NCI-H187 treated with DMSO at 0.1 percent for 48 hours (cell line): ENCODE results near the gene PFKP.
"Not testable (repeated sequence)": the region's sequence is repeated elsewhere in the genome, so short reads cannot be mapped to it uniquely, and the experiment has no call there.

Experiments
- DNase-seq: peaks from one replicate; lab custom pipeline; 2025; lab: John Stamatoyannopoulos, UW

The PFKP gene

GRCh38 chr10:3159152-3159551 lies 91.8 kb downstream of the PFKP start:
- no peak for DNase-seq

- DNase-seq = no peak
These were observed 95.2 kb downstream of the PFKP start for GRCh38 chr10:3162533-3162932.

DNA sequence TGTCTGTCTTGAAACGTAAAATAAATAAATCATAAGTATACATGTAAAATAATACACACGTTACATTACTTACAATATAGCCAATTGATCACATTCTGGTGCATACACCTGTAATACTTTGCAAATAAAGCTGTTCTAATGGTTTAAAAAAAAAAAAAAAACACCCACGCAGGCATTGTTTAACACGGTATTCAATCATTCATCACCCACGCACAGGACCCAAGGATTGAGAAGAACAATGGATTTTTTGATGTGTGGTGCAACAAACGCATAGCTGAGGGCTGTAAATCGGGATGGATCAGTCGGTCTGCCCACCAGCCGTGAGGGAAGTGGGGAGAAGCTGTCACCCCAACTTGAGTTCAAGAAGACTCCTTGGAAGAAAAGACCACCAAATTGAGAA lies 96.5 kb downstream of the PFKP start:
- DNase-seq = no peak

DNA sequence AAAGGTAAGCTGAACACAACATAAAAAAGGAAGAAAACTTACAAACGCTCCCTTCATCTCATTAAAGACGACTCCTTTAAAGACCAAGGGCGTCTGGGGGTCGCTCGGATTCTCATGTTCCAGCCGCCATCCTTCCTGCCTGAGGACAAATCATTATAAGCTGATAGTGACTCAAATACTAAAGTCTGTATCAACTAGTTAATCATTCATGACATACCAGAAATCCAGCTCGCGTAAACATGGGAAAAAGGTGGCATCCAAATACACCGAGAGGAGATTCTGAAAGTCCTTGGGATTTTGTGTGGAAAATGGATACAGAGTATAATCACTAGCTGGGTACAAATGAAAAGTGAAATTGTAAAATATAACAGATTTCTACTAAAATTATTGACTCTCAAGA lies 97.8 kb downstream of the PFKP start:
- DNase-seq = no peak

DNA sequence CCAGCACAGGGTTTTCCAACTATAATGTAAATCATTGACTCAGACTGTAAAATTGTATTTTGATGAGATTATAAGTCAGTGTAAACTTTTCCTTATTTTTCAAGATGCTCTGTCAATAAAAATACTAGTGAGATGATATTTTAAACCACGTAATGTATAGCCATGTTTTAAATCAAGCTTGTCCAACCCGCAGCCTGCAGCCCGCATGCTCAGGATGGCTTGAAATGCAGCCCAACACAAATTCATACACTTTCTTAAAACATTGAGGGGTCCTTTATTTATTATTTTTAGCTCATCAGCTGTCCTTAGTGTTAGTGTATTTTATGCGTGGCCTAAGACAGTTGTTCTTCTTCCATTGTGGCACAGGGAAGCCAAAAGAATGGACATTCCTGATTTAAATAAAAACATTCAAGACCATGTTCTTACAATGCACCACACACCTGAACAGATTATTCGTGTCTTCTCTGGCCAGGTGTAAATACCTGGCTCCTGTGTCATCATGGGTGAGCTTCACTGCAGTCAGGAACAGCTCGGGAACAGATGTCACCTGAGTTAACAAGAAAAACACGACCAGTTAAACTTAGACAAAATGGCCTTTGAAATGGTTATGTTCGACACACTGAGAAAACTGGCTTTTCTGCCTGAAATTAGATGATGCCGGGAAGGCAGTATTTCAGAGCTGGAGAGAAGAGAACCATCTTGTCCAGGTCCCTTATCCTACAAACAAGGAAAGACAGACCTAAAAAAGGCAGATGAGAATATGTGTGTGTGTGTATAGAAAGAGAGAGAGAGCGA lies 99.3 kb downstream of the PFKP start:
- DNase-seq = no peak

DNA sequence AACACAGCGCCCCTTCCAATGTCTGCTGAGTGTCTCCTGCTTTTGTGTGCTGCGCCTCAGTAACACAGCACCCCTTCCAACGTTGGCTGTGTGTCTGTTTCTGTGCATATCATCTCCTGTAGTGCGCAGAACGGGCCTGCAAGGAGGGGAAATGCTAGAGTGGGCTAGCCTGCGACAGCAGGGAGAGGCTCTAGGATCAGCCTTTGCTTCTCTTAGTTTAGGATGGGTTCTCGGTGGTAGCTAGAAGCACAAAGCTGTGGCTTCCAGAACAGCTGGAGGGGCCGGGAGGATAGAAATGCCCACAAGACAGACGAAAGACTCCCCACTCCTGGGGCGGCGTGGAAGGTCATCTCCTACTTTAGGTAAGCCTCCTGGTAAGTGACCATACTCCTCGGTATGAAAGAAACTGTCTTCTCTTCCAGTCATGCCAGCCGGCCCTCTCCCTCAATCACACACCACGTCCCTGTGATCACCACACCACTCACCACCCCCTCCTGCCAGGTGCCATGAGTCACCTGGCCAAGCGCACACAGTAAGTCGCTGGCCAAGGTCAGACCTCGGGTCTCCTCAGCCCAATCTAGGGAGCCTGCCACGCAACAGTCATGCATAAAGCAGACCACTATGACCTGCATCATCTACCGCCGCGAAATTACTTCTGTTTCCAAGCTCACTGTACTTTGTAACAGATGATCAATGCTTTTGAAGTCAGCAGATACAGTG lies 100.4 kb downstream of the PFKP start:
- DNase-seq = no peak

GRCh38 chr10:3169271-3169670 lies 101.9 kb downstream of the PFKP start:
- DNase-seq = no peak

GRCh38 chr10:3169673-3170072 lies 102.3 kb downstream of the PFKP start:
- DNase-seq = no peak

DNA sequence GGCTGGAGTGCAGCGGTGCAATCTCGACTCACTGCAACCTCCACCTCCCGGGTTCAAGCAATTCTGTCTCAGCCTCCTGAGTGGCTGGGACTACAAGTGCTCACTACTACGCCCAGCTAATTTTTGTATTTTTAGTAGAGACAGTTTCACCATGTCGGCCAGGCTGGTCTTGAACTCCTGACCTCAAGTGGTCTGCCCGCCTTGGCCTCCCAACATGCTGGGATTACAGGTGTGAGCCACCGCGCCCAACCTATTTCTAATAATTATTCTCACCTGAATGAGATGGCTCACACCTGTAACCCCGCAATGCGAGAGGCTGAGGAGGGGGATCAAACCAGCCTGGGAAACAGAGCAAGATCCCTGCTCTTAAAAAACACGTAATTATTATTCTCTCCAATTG lies 104.1 kb downstream of the PFKP start:
- not testable (repeated sequence) for DNase-seq

DNA sequence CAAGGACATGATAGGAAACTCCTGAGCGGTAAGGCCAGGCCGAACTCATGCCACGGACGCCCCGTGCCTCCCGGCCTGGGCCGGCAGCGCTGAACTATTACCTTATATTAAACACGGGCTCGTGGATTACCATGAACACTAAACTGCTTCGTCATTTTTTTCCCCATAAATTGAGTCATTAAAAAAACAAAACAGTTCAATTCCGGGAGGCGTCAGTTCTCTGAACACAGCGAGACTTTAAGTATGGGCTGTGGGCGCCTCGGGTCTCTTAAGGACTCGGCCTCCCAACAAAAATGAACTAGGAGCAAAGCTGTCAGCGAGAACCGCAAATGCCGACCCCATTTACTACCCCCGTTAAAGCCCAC lies 104.7 kb downstream of the PFKP start:
- no peak for DNase-seq

GRCh38 chr10:3172446-3173170 lies 105.3 kb downstream of the PFKP start, which contains the start of gene PITRM1:
Gene PITRM1 (minus strand): TSS chr10:3172782. CDS start chr10:3172772, 10 bp downstream.
- peak; percentile 96 for DNase-seq

DNA sequence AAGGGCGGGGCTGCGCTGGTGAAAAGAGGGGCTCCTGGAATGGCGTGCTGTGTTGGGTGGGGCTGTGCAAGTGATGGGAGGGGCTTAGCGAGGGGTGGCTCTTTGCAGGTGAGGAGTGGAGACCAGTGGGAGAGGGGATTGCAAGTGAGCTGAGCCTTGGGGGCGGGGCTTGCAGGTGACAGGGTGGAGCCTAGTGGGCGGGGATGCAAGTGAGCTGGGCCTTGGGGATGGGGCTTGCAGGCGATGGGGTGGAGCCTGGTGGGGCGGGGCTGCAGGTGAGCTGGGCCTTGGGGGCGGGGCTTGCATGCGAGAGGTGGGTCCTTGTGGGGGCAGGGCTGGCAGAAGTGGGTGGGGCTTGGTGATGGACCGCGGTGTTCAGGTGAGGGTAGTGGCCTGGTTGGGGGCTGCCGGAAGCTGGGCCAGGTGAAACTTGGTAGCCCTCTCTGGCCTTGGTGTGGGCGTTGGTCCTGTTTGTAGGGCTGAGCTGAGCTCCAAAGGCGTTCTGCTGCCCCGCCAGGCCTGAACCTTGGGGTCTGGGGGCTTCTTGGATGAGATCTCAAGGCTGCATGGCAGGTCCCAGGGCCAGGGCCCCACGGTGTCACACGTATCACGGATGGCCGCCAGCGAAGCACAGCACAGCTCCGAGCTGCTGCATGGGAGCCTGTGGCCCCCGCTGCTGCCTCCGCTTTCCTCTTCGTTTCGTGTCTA lies 106.0 kb downstream of the PFKP start:
- DNase-seq = peak; percentile 96

GRCh38 chr10:3178042-3178441 lies 110.7 kb downstream of the PFKP start:
- DNase-seq = no peak

- no peak for DNase-seq
These were observed 111.8 kb downstream of the PFKP start for GRCh38 chr10:3179174-3179573.

- DNase-seq = no peak
These were observed 113.1 kb downstream of the PFKP start for GRCh38 chr10:3180355-3181025.

DNA sequence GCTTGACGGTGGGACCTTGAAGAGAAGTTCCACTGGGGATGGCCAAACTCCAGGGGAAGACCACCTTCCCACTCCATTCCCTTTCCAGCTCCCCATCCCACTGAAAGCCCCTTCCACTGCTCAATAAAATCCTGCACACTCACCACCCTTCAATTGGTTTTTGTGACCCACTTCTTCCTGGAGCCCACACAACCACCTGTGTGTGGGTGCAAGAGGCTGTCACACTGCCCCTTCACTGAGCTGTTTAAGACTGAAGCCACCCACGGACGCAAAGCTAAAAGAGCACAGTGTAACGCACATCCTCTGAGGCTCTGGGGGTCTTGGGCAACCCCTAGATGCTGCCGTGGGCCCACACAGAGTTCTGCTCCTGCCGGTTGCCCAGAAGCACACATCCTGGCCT lies 118.0 kb downstream of the PFKP start:
- DNase-seq = no peak

DNA sequence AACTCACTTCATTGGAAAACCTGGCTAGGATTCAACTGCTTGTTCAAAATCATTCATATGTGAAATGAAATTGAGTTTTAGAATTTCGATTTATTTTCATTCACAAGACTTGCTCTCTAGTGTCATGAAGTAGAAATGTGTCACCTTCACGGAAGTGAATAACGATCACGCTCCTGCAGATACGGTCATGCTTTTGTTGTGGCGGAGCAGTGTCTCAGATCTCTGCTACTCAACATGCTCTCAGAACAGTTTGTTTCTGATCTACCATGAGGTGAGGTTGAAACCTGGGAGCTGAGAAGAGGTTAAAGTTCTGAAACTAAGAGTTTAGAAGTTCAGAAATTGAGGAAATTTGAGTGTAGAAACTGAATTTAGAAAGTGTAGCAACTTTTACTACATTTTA lies 119.0 kb downstream of the PFKP start:
- no peak for DNase-seq
